Activated CD8-positive, alpha-beta memory T cell treated with anti-CD3 and anti-CD28 coated beads, Interleukin-2, amount 50 U/mL, for 1 hour (primary cell): ENCODE data around the gene MAN2B1.
"Not testable (repeated sequence)": the region's sequence is repeated elsewhere in the genome, so short reads cannot be mapped to it uniquely, and the experiment has no call there.

ENCODE experiments used
- DNase-seq: peaks from one replicate; pipeline ENCODE4 v3.0.0-alpha.2; 2020; ENCODE audit errors: extremely low read depth

MAN2B1 gene

DNA sequence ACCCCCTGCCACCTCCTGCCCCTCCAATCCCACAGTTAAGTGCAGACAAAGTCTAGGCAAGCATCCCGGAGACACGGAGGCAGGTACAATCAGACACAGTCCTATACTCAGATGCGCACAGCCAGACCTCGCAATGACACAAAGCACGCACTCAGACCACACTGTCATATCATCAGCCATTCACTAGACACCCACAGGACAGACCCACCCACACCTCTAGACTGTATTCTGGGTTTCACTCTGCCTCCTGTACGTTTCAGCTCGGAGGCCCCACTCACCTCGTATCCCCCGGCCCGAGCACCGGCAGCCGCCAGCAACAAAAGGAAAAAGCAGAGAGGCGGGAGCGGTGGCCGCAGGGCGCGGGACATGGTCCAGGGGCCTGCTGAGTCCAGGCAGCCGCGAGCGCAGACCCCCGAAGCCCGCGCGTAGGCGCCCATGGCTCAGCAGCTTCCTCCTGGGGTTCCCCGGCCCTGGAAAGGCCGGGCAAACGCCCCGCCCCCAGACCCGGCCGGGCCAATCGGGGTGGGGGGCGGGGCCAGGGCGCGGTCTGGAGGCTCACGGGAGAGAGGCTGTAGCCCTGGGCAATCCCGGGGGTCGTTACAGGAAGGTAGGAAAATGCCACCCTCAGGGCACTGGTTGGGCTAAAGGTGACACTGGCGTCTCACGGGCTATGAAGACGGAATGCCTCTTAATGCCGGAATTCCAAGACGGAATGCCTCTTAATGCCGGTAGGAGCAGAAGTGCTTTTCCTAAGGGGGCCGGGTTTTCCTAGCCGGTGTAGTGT lies at the start of gene MAN2B1, which contains the start of gene WDR83:
TSS of gene MAN2B1 (minus strand) at position 478 of the 784 bp plus-strand sequence. CDS start at position 437, 41 bp downstream.
TSS of gene WDR83 (plus strand) at position 543 of the 784 bp plus-strand sequence. CDS start 2,984 bp downstream, outside the sequence.
- peak; percentile 29 for DNase-seq

DNA sequence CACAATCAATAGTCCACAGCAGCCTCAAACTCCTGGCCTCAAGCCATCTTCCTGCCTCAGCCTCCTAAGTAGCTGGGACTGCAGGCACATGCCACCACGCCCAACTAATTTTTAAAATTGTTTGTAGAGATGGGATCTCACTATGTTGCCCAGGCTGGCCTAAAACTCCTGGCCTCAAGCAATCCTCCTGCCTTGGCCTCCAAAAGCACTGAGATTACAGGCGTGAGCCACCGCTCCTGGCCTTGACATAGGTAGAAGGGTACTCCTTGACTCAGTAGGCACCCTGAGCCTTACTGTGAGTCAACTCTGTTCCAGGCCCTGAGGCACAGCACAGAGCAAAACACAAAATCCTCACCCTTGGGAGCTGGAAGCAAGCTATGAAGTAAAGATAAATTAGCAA lies 49.4 kb upstream of the MAN2B1 start:
- no peak for DNase-seq

DNA sequence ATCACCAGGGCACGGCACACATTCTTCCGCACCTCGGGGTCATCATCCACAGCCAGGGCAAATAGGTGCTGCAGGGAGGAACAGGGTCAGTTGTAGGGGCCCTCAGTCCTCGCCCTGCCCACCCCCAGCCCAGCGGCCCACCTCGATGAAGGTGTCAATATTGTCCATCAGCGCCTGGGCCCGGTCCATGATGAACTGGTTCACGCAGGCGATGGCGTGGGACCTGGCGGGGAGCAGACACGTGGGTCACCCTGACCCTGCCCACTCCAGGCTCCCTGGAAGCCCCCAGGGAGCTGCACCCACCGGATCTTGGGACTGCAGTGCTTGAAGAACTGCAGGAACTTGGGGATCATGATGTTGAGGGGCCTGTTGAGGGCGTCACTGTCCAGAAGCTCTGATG lies 48.6 kb upstream of the MAN2B1 start:
- no peak for DNase-seq

DNA sequence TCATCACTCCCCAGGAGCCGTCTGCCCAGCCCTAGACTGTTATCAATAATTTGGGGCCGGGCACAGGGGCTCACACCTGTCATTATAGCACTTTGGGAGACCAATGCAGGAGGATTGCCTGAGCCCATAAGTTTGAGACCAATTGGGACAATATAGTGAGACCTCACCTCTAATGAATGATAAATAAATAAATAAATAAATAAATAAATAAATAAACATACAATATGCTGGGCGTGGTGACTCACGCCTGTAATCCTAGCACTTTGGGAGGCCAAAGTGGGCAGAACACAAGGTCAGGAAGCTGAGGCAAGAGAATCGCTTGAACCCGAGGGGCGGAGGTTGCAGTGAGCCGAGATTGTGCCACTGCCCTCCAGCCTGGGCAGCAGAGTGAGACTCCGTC lies 46.8 kb upstream of the MAN2B1 start:
- not testable (repeated sequence) for DNase-seq

DNA sequence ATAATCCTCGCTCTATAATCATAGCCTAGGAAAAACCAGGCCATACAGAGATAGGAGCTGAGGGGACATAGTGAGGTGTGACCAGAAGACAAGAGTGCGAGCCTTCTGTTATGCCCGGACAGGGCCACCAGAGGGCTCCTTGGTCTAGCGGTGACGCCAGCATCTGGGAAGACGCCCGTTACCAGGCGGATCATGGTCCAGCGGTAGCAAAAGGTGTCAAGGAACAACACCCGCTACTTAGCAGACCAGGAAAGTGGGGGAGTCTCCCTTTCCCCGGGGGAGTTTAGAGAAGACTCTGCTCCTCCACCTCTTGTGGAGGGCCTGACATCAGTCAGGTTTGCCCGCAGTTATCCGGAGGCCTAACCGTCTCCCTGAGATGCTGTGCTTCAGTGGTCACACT lies 45.5 kb upstream of the MAN2B1 start:
- not testable (repeated sequence) for DNase-seq

DNA sequence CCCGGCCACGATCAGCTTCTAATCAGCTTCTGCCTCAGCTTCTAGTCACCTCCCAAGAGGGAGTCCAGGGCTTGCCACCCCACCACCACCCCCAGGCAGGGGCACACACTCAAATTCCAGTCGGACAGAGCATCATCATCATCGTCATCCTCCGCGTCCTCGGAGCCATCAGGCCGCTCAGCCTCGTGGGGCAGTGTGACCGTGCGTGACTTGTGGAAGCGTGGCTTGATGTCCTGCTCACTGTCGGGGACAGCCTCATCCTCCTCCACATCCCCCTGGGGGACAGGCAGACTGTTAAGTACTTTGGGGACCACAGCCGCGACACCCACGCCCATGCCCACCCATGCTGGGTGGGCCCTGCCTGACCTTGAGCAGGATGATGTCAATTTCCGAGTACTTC lies 44.6 kb upstream of the MAN2B1 start:
- DNase-seq = no peak

DNA sequence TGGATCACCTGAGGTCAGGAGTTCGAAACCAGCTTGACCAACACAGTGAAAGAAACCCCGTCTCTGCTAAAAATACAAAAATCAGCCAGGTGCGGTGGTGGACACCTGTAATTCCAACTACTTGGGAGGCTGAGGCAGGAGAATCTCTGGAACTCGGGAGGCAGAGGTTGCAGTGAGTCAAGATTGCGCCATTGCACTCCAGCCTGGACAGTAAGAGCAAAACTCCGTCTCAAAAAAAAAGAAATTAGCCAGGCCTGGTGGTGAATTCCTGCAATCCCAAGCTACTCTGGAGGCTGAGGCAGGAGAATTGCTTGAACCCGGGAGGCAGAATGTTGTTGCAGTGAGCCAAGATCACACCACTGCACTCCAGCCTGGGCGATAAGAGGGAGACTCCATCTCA lies 42.1 kb upstream of the MAN2B1 start:
- DNase-seq = no peak

DNA sequence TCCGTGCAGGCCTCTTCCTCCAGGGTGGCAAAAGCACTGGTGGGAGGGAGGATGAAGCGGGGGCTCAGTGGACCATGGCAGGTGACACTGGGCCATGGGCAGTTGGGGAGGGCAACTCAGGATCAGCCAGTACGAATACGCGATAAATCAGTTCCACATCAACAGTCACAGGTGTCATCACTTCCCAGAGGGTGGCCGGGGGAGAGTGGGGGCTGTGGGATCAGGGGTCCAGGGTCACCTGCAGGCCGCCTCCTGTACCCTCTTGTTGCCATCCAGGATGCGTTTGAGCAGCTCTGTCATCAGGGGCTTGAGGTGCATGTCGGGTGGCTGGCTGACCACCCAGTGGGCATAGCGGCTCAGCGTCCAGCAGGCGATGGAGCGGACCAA lies 39.8 kb upstream of the MAN2B1 start:
- no peak for DNase-seq

DNA sequence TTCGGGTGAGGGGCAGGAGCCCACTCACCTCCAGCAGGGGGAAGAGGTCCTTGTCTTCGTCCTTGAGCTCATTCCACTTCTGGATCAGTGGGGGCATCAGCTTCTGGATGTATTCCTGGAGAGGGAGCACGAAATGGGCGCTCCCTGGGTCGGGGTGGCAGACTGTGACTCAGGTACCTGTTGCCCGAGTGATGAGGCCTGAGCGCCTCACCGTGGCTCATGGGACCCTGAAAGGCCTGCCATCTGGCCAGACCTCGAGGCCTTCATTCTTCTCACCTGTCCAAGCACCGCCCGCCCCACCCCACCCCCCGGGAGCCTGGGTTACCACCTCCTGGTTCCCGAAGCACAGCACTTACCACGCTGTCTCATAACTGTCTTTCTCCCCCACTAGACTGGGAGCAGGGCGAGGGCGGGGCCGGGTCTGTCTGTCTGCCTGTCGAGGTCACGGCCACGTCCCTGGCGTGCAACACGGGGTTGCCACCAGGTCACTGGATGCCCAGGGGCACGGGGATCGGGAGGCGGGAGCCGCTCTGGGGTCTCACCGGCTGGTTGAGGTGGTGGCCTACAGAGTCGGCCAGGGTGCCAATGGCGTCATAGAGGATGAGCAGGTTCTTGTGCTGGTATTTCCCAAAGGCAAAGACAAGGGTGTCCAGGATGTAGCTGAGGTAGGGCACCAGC lies 39.3 kb upstream of the MAN2B1 start:
- DNase-seq = no peak

DNA sequence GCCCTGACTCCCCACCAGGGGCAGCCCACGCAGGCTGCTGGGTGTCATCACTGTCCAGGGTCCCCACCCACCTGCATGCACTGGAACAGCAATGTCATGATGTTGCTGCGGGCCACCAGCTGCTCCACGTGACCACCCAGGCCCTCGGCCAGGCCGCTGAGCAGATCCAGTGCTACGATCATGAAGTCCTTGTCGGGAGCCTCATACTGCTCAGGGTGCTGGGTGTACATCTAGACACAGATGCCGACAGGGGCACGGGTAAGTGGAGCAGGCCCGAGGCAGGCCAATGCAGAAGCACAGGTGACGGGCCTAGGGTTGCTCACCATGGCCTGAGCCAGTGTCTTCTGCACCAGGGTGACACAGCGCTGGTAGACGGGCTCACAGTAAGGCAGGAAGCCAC lies 38.6 kb upstream of the MAN2B1 start:
- DNase-seq = no peak

DNA sequence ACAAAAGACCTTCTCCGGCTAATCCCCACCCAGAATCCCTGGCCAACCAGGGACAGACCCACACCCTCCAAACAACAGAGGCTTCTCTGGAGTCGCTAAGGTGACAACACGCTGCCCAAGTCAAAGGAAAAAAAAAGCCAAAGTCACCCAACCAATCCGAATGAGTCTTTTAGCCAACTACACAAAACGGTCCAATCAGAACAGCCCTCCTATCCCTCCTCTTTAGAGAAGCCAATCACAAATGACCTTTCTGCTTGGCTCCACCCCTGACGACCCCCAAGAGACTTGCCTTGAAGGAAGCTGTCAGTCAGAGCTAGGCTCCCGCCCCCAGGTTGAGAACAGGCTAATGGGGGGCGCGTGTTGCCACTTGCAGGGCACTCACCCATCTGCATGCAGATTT lies 36.5 kb upstream of the MAN2B1 start:
- DNase-seq = no peak

DNA sequence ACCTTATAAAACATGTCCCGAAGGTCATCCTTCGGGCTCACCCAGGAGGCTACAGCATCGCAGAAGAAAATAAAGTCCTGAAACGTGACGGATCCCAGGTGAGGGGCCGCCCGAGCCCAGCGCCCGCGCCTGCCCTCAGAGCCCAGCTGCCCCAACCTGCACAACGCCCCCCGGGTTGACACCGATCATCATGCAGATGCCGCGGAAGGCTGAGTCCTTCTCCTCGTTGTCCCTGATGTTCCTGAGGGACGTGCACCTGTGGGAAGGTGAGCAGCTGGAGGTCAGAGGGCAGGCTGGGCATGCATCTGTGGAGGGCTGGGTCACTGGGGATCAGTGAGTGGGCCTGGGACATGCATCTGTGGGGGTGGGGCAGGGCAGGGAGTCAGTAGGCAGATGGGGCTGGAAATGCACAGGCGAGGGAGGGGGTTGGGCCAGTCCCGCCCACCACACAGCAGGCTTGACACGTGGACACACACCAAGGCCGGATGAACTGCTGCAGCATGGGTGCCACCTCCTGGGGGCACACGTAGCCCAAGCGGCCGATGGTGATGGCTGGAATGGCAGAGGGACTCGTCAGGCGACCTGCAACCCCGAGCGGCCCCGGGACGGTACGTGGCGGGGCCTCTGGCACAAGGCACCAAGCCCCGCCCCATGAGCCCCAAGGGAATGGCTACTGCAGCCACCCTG lies 35.2 kb upstream of the MAN2B1 start:
- DNase-seq = no peak

DNA sequence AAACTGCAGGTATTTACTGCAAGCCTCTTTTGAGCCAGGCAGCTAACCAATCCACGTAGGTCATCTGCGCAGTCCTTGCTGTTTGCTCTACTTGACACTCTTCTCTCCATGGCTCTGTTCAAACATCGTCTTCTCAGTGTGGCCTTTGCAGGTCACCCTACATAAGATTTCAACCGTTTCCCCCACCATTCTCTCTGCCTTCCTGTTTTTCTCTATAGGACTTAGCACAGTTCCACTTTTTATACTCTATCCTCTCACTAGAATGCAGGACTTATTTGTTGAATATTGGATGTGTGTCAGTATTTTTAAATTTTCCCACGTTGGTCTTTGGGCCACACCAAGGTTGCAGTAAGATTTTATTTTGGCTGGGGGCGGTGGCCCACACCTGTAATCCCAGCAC lies 31.6 kb upstream of the MAN2B1 start:
- DNase-seq = no peak

DNA sequence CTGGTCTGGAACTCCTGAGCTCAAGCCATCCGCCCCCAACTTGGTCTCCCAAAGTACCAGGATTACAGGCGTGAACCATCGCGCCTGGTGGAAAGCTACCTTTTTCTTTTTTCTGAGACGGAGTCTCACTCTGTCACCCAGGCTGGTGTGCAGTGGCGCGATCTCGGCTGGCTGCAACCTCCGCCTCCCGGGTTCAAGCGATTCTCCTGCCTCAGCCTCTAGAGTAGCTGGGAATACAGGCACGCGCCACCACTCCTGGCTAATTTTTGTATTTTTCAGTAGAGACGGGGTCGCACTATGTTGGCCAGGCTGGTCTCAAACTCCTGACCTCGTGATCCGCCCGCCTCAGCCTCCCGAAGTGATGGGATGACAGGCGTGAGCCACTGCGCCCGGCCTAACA lies 30.9 kb upstream of the MAN2B1 start:
- DNase-seq = not testable (repeated sequence)

DNA sequence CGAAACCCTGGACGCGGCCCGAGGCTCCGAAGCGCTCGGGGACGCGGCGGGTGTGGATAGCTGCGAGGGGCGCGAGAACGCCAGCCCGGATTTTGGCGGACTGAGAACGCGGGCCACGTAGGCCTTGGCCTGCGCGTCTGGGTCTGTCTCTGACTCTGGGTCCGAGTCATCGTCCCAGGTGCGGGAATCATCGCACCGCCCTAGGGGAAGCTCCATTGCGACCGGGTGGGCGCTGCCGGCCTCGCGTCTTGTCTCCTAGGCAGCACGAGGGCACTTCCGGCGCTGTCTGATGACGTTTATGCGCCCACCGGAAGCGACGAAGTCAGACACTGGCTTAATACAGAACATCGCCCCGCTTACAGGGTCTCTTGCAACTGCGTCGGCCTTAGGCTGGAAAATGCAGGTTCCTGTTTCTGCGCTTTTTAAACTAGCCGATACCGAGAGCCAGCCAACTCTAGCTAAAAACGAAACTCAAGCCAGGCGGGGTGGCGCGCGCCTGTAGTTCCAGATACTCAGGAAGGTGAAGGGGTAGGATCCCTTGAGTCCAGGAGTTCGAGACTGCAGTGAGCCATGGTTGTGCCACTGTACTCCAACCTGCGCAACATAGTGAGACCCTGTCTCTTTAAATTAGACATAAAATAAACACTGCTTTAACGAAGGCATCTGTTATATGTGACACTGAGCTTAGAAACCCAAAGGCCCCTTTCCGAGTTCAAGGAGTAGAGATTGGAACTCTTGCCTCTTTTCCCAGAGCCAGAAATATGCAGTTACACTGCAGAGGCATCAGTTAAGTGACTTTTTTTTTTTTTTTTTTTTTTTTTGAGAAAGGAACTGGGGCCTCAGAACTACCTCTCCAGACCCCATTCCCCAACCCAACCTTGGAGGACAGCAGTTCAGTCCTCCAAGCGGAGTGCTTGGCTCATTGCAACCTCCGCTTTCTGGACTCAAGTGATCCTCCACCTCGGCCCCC lies 30.1 kb upstream of the MAN2B1 start, which contains the start of gene FBXW9:
TSS of gene FBXW9 (minus strand) at position 266 of the 970 bp plus-strand sequence. CDS start at position 216, 50 bp downstream.
- DNase-seq = peak; percentile 86

DNA sequence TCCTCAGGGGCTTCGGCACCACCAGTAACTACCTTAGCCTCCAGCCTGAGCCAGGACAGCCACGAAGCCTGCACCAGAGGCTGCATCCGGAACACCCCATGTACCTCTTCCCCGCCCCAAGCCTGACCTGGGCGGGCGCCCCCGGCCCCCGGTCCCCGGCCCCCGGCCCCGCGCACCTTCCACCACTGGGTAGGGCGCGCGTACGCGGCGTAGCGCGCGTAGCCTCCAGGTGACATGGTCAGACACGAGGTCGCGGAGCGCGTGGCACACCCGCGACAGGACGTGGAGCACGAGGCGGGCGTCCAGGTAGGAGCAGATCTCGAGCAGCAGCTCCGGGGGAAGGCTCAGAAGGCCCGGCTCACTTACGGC lies 29.4 kb upstream of the MAN2B1 start:
- no peak for DNase-seq

DNA sequence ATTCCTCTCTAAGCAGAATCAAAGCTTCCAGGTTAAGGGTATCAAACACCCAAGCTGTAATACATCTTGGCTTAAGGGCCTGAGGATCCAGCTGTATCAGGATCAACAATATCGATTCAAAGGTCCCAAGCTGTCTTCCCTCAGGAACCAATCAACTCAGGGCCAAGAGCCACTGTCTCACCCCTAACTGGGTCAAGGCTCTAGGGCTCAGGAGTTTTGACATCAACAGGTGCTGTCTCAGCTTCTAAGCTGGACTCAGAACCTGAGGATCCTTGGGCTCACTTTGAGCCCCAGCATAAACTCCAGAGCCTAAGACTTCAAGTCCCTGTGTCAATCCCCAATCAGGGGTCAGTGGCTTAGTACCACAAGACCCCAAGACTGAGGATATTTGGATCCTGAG lies 29.0 kb upstream of the MAN2B1 start:
- no peak for DNase-seq

DNA sequence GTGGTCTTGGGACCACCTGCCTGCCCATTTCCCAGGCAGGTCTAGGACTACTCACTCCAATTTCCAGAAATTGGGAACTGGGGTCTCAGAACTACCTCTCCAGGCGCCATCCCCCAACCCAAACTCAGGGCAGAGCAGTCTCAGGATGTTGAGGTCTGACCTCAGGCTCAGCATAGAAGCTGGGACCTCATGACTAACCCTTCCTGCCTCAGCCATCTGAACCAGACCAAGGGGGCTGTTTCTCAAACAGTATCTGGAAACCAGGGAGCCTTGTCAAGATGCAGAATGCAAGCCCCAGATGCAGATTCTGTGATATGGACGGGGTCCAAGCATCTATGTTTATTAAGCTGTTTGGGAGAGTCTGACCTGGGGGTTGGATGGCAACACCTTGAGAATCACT lies 28.6 kb upstream of the MAN2B1 start:
- DNase-seq = no peak

DNA sequence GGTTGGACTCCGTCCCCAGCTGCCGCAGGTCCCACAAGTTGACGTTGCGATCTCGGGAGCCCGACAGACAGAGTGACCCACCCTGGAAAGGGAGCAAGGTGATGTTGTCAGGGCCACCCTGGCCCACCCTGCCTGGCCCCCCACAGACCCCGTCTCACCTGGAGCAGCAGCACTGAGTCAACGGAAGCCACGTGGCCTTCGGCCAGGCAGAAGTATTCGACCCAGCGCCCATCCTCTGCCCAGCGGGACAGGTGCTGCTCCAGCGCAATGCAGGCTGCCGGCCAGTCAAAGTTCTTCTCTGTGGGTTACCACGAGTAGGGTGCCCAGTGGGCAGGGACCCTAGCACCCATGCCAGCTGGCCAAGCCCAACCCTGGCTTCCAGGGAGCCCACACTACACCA lies 28.1 kb upstream of the MAN2B1 start:
- no peak for DNase-seq

DNA sequence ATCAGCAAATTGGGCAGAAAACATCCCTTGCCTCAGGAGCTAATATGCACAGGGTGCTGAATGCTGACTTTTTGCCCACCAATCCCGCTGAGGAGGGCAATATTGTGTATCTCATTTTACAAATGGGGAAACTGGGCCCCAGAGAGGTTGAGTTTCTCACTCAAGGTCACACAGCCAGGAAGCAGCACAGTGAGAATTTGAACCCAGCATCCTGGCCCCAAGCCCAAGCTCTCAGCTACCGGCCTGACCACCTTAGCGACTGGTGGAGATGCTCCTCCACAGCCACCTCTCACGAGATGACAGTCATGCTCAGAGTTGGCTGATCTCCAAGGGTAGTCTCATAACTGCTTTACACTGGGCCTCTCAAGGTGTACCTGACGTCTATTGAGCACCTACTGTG lies 26.4 kb upstream of the MAN2B1 start:
- no peak for DNase-seq

DNA sequence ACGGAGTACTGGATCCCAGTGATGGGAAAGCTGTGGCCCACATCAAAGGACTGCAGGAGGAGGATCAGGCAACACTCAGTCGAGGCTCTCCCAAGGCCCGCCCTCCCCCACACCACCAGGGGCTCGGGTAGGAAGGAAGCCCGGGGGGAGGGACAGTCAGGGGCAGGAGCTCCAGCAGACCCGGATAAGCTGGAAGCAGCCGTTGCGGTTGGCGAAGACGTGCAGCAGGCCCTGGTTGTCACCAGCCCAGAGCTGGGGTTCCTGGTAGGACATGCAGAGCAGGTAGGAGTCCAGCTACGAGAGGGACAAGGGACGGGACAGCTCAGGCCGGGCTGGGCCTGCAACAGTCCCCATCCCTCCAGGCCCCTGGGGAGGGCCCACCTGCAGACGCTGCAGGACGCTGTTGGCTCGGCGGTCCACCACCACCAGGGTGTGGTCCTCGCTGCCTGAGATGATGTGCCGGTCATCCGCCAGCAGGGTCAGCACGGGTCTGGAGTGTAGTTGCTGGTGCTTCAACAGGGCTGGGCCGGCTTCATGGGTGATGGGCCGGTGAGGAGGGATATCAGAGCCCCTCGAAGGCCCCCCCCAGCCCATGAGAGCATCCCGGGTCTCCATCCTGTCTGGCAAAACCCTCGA lies 23.2 kb upstream of the MAN2B1 start:
- DNase-seq = no peak
